Kidney epithelial cell (primary cell): Measurements from ENCODE around the gene MMP24. TPM values are rescaled to one million over a fixed set of nuclear protein-coding genes. Genes with fewer than 3 reads are reported as not detected.

Experiments used
- DNase-seq: peaks from one replicate; pipeline ENCODE4 v3.0.0-alpha.2; 2010; ENCODE audit warnings: low read depth
- H3K27me3 ChIP-seq: 2 replicates; pipeline ENCODE4 v1.6.0; 2011; ENCODE audit warnings: low read length; ENCODE audit not compliant: control insufficient read depth, insufficient read depth
- H3K36me3 ChIP-seq: 2 replicates; pipeline ENCODE4 v1.5.1; 2011; ENCODE audit warnings: low read length; ENCODE audit not compliant: control insufficient read depth, insufficient read depth
- H3K4me3 ChIP-seq: 2 replicates; pipeline ENCODE4 v1.5.1; 2011; ENCODE audit warnings: low read depth, mild to moderate bottlenecking, control low read depth, low read length
- total RNA-seq: library from RNA; depleted of rRNA; stranded (reverse); fragments of >200 nt; gene quantifications from 2 replicates; pipeline ENCODE4 v1.2.3, GENCODE V29; 2015
- TF ChIP-seq, protein P1 (sequence below): IDR thresholded peaks from 2 replicates; pipeline ENCODE4 v1.5.1; 2011; ENCODE audit warnings: mild to moderate bottlenecking, moderate library complexity, low read length, control low read depth, inconsistent platforms; ENCODE audit not compliant: insufficient read depth, poor library complexity, severe bottlenecking

MMP24 gene
- total RNA-seq, 1 donor from 2014 or later: 6.9 TPM

DNA sequence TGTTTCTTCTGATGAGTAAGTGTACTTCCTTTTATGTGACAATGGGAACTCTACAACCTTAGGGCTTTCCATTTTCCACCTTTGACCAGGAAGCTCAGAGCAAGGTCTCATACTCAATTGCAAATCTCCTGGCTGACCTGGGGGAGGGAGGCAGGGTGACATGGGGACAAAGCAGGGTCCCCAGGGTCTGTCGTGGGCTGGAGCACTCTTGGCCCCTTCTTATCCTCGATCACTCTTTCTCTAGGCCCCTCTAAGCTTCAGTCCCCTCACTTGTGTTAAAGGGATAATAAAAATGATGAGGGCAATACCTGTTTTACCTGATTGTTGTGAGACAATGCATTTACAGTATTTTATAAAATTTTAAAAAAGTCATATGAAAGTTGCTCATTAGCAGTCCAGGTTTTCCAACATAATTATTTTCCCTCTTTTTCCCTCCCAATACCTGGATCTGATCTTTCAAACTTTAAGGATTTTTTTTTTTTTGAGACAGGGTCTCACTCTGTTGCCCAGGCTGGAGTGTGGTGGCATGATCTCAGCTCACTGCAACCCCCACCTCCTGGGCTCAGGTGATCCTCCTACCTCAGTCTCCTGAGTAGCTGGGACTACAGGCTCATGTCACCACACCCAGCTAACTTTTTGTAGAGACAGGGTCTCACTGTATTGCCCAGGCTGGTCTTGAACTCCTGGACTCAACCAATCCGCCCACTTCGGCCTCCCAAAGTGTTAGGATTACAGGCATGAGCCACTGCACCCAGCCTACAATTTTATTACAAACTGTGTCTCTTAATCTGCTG lies 74.2 kb downstream of the MMP24 start:
- peaks cover 1% of the 10 kb centered on the region for H3K36me3 ChIP-seq
- TF ChIP-seq, protein P1, sequence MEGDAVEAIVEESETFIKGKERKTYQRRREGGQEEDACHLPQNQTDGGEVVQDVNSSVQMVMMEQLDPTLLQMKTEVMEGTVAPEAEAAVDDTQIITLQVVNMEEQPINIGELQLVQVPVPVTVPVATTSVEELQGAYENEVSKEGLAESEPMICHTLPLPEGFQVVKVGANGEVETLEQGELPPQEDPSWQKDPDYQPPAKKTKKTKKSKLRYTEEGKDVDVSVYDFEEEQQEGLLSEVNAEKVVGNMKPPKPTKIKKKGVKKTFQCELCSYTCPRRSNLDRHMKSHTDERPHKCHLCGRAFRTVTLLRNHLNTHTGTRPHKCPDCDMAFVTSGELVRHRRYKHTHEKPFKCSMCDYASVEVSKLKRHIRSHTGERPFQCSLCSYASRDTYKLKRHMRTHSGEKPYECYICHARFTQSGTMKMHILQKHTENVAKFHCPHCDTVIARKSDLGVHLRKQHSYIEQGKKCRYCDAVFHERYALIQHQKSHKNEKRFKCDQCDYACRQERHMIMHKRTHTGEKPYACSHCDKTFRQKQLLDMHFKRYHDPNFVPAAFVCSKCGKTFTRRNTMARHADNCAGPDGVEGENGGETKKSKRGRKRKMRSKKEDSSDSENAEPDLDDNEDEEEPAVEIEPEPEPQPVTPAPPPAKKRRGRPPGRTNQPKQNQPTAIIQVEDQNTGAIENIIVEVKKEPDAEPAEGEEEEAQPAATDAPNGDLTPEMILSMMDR: no peak
- no peaks in the 10 kb centered on the region for H3K27me3 ChIP-seq
- no peak overlapping the region for H3K4me3 ChIP-seq
- DNase-seq: no peak

DNA sequence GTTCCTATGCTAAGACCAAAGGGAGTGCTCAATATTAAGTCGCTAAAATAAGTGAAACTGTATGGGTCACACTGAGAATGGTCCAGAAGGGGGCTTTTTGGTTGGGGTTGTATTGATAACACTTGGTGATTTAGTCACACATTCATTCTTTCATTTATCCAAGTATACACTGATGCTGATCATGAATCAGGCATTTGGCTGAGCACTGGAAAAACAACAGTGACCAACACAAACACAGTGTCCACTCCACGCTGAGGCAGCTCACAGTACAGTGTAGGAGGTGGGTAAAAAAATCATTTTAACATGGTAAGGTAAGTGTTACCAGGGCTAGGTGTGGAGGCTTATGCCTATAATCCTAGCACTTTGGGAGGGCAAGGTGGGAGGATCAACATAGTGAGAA lies 74.9 kb downstream of the MMP24 start:
- TF ChIP-seq, protein P1: no peak
- Histone ChIP-seq H3K36me3 (peaks cover 1% of the 10 kb centered on the region), H3K4me3 (no peak overlapping the region), H3K27me3 (no peaks in the 10 kb centered on the region)
- DNase-seq: no peak

DNA sequence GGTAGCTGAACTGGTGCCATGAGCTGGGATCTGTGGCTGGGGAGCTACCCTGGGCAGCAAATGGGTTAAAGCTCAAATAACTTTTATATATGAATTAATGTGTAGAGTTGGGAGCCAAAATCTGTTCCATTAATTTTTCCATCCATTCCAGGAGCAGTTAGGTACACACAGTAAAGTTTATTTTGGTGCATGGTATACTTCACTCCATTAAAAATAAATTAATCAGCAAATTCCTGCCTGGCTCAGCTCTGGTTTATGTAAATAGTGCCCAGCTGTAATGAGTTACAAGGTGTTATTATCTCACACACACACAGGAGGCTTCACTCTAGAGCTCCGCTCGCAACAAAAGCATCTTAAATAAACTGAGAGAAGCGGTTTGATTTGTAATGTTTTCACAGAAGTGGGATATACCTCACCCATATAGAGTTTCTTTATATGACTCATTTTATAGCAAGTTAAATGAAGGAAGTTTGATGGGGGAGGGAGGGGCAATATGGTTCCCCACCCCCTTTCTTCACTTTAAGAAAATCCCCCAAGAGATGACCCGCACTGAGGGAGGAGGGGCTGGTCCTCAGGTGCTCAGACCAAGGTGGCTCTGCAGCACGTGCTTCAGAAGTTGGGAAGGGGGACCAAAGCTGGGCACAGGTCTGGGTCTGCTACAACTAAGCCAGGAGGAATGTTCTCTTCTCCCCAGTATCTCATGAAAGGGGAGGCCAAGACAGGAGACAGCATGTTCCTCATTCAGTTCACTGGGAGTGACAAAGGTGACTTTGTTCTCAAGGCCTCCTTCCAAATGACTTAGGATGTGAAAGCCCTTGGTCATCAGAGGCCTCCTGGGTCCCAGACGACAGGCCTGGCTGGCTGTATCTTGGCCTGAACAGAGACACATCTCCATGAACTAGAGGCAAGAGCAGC lies 76.2 kb downstream of the MMP24 start:
- Histone ChIP-seq H3K4me3 (no peak overlapping the region), H3K27me3 (no peaks in the 10 kb centered on the region), H3K36me3 (peaks cover 1% of the 10 kb centered on the region)
- DNase-seq: no peak
- TF ChIP-seq, protein P1: no peak

DNA sequence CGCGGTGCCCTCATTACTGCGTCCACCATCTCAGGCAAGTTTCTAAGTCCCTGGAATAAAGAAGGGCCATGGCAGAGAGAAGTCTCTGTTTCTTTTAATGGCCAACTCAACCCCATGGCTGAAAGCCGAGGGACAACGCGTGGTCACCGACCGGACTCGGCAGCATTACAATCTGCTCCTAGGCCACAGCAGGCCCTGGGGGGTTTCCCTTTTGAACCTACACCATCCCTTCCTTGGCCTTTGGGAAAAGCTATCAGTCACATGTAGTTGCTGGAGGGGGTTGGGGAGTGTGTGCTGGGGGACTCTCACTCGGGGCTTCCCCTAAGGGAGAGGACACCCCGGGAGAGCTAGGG lies 76.9 kb downstream of the MMP24 start:
- H3K4me3 ChIP-seq: no peak overlapping the region
- TF ChIP-seq, protein P1: no peak
- H3K36me3 ChIP-seq: peaks cover 1% of the 10 kb centered on the region
- no peak for DNase-seq
- no peaks in the 10 kb centered on the region for H3K27me3 ChIP-seq

DNA sequence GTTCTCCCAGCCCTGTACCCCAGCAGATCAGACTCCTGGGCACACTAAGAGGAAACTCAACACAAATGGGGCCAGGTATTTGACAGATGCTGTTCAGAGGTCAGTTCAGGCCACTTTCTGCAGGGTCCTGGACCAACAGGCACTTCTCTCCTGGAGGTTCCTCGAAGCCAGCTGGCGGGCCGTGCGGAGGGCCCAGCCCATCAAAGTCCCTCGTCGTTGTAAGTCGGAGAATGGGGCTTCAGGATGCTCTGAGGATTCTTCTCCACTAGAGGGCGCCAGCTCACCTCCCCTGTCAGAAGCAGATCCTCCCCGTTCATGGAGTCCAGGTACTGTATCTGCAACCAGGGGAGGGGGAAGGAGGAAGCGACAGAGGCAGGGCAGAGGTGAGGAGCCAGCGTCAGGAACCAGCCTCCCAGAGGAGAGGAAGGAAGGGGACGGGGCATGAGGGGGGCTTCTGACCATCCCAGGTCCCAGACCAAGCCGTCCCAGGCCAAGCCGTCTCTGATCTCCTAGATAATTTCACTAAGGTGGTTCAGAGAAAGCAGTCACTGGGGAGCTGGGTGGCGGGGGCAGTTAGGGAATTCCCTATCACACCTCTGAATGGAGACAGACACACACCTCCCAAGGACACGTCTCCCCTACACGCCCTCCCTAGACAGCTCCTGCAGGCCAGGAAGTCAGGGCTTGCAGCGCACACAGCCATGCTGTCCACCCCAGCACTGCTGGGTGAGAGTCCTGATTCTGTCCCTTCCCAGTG lies 77.4 kb downstream of the MMP24 start:
- H3K27me3 ChIP-seq: no peaks in the 10 kb centered on the region
- DNase-seq: peak; percentile 67
- TF ChIP-seq, protein P1: peak; percentile 85
- H3K4me3 ChIP-seq: no peak overlapping the region
- peaks cover 1% of the 10 kb centered on the region for H3K36me3 ChIP-seq
